Adrenal gland (tissue), 12 donors: ENCODE data around the gene NYAP2. TPM values are rescaled to one million over a fixed set of nuclear protein-coding genes. Genes with fewer than 3 reads are reported as not detected.

Experiments used
- DNase-seq, 7 donors: peaks; one replicate each; pipeline ENCODE4 v3.0.0-alpha.2; 2019 to 2020
- H3K27ac ChIP-seq, 5 donors: fragments of 200-600 bp; sonication (generic) in 4 of 5; 1 replicate in 3 of 5; 2 replicates in 2 of 5; pipeline versions ENCODE4 v1.5.1 to v1.8.0; 2016 to 2020; ENCODE audit warnings: mild to moderate bottlenecking in 1 of 5
- H3K27me3 ChIP-seq: fragments of 200-600 bp; 2 replicates; pipeline ENCODE4 v1.8.0; 2021
- H3K36me3 ChIP-seq, 2 donors: fragments of 200-600 bp; replicated peaks in 1 of 2; 1 replicate in 1 of 2; 2 replicates in 1 of 2; pipeline versions ENCODE4 v1.5.1 to v1.8.0; 2018 to 2022
- H3K4me1 ChIP-seq, 2 donors: fragments of 200-600 bp; replicated peaks in 1 of 2; 1 replicate in 1 of 2; 2 replicates in 1 of 2; pipeline versions ENCODE4 v1.5.1 to v1.8.0; 2018 to 2021
- H3K4me3 ChIP-seq, 4 donors: fragments of 200-600 bp; sonication (generic) in 3 of 4; one replicate each; pipeline ENCODE4 v1.5.1; 2016 to 2018
- H3K9me3 ChIP-seq, 3 donors: fragments of 200-600 bp; sonication (generic) in 1 of 3; replicated peaks in 1 of 3; 1 replicate in 2 of 3; 2 replicates in 1 of 3; pipeline versions ENCODE4 v1.5.1 to v1.8.0; 2016 to 2021
- CTCF ChIP-seq, 6 experiments: fragments of 450-650 bp in 4 of 6; fragments of 200-600 bp in 2 of 6; sonication (generic) in 1 of 6; IDR thresholded peaks; 1 replicate in 5 of 6; 2 replicates in 1 of 6; pipeline versions ENCODE4 v1.5.1 to v1.8.0; 2016 to 2021; ENCODE audit warnings: antibody characterized with exemption in 6 of 6, mild to moderate bottlenecking in 2 of 6, moderate library complexity in 1 of 6
- POLR2A ChIP-seq, 2 donors: fragments of 450-650 bp; IDR thresholded peaks; one replicate each; pipeline ENCODE4 v1.6.1; 2017; ENCODE audit warnings: antibody characterized with exemption in 2 of 2, mild to moderate bottlenecking in 2 of 2, moderate library complexity in 1 of 2
- WGBS, 4 donors: extraction: QIAGEN DNeasy Blood & Tissue Kit in 2 of 4; methylation state at CpG; one replicate each; pipeline versions ENCODE4 v1.1.5 to v1.1.7; 2013 to 2017; 5-methylcytosine and 5-hydroxymethylcytosine counted together
- intact Hi-C, 2 donors: fragments of 100-400 bp; cut with DNase I; formaldehyde crosslinking; loops; one replicate each; pipeline versions ENCODE4 v1.14.1 to v1.15.0; 2022 to 2023
- polyA plus RNA-seq, 3 donors: library from polyadenylated mRNA; stranded (reverse); fragments of 200-250 nt in 2 of 3; fragments of 350-450 nt in 1 of 3; fragmentation: Illumina TruSeq in 1 of 3; extraction: RNeasy Lipid Tissue Mini Kit (QIAGEN cat#74804) in 1 of 3; gene quantifications; one replicate each; pipeline ENCODE4 v1.2.3, GENCODE V29; 2013 to 2014
- total RNA-seq, 9 donors: library from RNA; depleted of rRNA in 4 of 9; stranded (reverse); fragments of >200 nt in 4 of 9; fragments of 120-200 nt in 1 of 9; fragmentation: NEBNext Ultra II Directional in 1 of 9; extraction: Animal tissue kit (Norgen Biotek cat#: 25700) in 1 of 9; gene quantifications; one replicate each; pipeline versions ENCODE4 v1.1.0 to v1.2.4, GENCODE V29; 2013 to 2023
- donor health status: healthy with polysubstance abuse.
- donor health status: Bipolar disorder and iron deficiency.
- donor health status: DM: yes; HTN: yes; CAD: no.
- donor health status: DM: no; HTN: no; CAD: no.
- donor health status: DM: no; HTN: no; CAD: no.
- donor health status: DM: yes; HTN: yes; CAD: no.

The NYAP2 gene
- total and polyA plus RNA-seq, 12 donors = under 0.01 to 0.67 (median 0.11) TPM; not detected in 3

DNA sequence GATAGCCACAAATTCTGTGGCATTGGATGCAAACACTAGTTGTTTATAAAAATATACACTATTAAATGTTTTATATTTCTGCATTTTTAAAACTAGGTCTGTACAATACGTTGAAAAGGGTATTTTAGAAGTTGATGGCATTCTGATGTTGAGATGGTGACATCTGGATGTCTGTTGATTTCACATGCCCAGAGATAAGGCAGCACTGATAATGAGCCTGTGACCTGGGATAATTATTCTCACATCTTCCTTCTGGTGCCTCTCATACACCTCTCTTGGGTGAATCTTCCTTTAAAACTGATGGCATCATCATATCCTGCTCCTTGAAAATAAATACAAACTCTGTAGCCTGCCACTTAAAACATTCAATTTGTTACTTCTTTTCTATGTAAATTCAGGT, 208.6 kb downstream of the NYAP2 start:
- no peak for DNase-seq
- Histone ChIP-seq H3K27ac (no peak overlapping the region), H3K4me3 (no peak overlapping the region), H3K27me3 (no peaks in the 10 kb centered on the region), H3K36me3 (no peaks in the 10 kb centered on the region), H3K9me3 (no peaks in the 10 kb centered on the region), H3K4me1 (no peaks in the 10 kb centered on the region)
- no peak for TF ChIP-seq POLR2A (IDR thresholded peaks at IDR 0.05)
- TF ChIP-seq CTCF (IDR thresholded peaks at IDR 0.05) = no peak
- 41 to 67% (median 56%) methylated on average over 1 of the region's 1 CpG for WGBS, 4 donors
- intact Hi-C loops = no loop called here

GRCh38 chr2:225612636-225613035, 213.1 kb downstream of the NYAP2 start:
- no peak overlapping the region for H3K4me3 ChIP-seq
- no peak for TF ChIP-seq POLR2A (IDR thresholded peaks at IDR 0.05)
- no peak for TF ChIP-seq CTCF (IDR thresholded peaks at IDR 0.05)
- 80 to 89% (median 83%) methylated on average over 1 of the region's 1 CpG for WGBS, 4 donors
- no peak for DNase-seq
- H3K4me1 ChIP-seq = no peaks in the 10 kb centered on the region
- no peaks in the 10 kb centered on the region for H3K36me3 ChIP-seq
- no peak overlapping the region for H3K27ac ChIP-seq
- no peaks in the 10 kb centered on the region for H3K27me3 ChIP-seq
- H3K9me3 ChIP-seq = no peaks in the 10 kb centered on the region
- intact Hi-C loops = no loop called here

- TF ChIP-seq CTCF (IDR thresholded peaks at IDR 0.05) = no peak
- TF ChIP-seq POLR2A (IDR thresholded peaks at IDR 0.05) = no peak
- 59 to 78% (median 72%) methylated on average over 2 of the region's 2 CpGs for WGBS, 4 donors
- intact Hi-C loops = no loop called here
These were observed 215.4 kb downstream of the NYAP2 start for GRCh38 chr2:225614915-225615314.

DNA sequence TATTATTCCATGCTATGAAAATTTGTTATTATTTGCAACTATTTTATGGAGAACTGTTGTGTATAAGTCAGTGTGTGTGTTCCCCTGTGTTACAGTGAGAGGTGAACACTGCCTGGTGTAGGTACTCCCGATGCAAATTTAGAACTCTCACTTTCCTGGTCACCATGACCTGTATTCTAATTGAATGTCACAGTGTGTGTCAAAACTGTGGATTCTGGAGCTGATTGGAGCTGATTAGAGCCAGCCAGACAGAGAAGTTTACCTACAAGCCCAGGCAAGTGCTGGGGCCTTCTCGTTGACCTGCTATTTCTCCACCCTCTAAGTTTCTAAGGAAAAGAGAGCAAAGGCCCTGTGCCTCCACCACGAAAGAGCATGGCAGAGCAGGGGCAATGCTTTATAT, 216.0 kb downstream of the NYAP2 start:
- Histone ChIP-seq H3K27ac (no peak overlapping the region), H3K4me1 (no peaks in the 10 kb centered on the region), H3K36me3 (no peaks in the 10 kb centered on the region), H3K27me3 (no peaks in the 10 kb centered on the region), H3K9me3 (no peaks in the 10 kb centered on the region), H3K4me3 (no peak overlapping the region)
- DNase-seq = no peak
- intact Hi-C loops = no loop called here
- 77 to 89% (median 81%) methylated on average over 3 of the region's 3 CpGs for WGBS, 4 donors
- no peak for TF ChIP-seq CTCF (IDR thresholded peaks at IDR 0.05)
- TF ChIP-seq POLR2A (IDR thresholded peaks at IDR 0.05) = no peak

More at GRCh38 chr2:225614915-225615314, 215.4 kb downstream of the NYAP2 start:
- no peak for DNase-seq
- H3K4me3 ChIP-seq = no peak overlapping the region
- no peaks in the 10 kb centered on the region for H3K27me3 ChIP-seq
- no peak overlapping the region for H3K27ac ChIP-seq
- H3K9me3 ChIP-seq = no peaks in the 10 kb centered on the region
- H3K36me3 ChIP-seq = no peaks in the 10 kb centered on the region
- H3K4me1 ChIP-seq = no peaks in the 10 kb centered on the region
